ENCODE data around the gene KDM4C.

The KDM4C gene

DNA sequence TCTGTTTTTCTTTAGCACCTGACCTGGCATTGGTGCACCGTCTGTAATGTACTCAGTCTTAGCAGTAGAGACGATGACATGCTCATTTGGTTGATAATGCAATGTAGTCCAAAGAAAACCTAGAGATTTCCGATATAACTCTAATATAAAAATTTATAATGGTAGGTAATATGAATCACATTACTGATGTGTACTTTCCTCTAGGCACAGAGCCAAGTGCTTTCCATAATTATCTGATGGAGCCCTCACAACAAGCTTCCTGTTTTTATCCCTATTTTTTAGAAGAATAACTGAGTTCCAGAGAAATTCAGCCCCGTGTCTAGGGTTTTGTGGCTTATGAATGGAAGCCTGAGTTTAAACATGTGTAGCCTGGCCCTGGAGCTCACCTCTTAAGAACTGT lies 53.7 kb downstream of the KDM4C start:
- DNase-seq = no peak

DNA sequence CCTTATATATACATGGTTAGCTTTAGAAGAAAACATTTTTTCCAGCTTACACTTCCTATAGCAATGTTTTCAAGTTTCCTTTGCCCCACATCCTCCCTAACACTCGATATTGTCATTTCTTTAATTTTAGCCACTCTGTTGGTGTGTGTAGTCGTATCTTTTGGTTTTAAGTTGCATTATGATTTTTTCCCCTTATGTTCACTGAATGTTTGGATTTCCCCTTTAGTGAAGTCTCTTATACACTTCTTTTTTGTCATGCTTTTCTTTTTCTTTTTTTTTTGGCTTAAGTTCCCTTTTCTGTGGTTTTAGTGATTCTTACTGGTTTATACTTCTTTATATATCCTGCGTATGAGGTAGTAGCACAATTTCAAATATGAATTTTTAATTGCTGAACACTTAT lies 58.8 kb downstream of the KDM4C start:
- no peak for DNase-seq

DNA sequence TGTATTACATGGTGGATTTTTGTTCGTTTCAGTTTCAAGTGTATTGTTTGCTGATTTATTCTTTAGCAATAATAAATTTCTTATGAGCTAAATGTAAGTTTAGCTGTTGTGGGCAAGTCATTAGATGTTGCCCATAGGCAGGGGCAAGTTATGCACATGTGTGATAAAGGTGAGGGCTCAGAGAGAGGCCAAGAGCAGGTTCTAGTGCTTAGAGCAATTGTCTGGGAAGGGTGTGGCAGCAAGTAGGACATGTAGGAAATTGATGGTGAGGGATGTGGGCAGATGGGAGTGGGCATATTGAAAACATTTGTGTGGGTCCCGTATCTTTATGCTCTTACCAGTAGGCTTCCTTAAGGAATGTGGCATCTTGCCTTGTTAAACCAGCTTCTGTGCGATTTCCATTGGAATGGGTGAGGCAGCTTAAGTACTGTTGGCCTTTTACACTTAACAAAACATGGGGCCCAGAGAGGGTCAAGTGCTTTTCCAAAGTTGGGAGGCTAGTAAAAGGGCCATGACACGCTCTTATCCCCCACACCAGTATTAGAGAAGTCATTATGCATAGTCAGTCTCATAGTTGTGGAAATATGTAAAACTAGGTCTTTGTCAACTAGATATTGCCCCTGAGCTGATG lies 60.6 kb downstream of the KDM4C start:
- no peak for DNase-seq

DNA sequence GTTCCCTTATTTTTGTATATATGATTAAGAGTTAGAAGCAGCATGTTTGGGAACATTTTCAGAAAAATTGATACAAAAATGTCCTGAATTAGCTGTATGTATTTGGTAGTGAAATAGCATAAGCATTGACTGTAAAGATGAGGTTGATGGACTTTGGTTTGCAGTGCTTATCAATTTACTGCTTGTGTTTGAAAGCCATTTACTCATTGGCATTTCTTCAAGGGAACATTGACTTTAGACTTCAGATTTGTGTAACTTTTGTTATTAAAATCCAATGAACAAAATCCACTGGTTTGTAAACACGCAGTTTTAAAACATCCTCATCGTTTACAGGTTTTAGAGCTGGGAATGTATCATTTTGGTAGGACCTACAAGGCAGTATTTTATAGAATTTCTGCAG lies 61.3 kb downstream of the KDM4C start:
- DNase-seq = no peak

DNA sequence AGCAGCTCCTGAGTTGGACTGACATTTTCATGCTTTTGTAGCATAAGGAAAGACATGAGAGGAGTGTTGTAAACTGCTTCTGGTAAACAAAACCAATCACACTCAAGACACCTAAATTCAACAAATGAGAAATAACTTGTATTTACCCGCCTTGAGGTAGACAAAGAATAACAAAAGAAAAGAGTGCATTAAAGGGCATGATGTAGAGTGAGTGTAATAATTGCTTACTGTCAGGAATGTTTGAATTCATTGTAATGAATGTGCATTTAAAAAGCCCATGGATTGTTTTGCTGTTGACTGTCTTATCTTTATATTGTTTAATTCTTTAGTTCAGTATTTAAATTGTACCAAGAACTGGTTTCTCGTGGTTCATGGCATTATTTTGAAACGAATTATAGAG lies 61.8 kb downstream of the KDM4C start:
- DNase-seq = no peak

DNA sequence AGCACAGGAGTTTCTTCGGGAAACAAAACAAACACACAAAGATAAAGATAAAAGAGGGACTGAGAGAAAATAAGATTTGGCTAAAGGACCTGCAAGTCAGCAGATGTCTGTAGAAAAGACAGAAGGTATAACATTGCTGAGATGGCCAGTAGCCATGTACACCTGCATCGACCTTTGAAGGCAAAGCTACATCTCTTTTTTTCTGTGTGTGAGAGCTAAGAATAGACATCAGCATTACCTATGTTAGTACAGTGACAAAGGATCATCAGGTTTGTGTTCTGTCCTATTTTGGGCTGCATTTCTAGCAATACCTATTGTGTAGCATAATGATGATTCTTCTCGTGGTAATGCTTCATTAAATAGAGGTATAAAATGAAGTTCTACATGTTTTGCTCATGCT lies 64.9 kb downstream of the KDM4C start:
- DNase-seq = no peak

DNA sequence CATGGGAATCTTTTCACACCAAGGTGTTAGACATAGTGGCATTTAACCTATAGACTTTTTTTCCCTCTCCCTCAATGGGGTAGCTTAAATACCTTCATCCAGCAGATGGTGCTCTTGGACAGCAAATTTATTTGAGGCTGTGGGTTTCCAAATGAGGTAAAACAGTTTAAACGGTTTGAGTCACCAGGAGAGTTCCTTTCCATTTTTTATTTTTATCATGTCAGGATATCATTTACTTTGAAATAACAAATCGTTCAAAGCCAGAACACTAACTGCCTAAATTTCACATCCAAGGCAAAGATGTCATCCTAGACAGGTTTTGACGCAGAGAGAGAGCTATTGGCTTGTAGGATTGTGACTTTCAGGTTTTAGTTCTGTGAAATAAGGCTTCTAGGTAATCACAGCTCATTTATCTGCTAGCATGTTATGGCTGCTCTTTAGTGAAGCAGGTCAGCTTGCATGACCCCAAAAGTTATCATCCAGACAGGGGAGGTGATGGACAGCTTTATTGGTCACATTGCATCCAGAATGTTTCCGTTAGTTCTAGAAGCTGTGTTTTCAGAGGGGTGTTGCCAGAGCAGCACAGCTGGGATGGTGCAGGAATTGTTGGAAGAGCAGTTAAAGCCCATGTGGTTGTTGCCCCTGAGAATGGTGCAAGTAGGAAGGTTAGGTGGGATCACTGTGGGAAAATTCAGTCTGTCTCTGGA lies 69.8 kb downstream of the KDM4C start:
- peak; percentile 12 for DNase-seq

DNA sequence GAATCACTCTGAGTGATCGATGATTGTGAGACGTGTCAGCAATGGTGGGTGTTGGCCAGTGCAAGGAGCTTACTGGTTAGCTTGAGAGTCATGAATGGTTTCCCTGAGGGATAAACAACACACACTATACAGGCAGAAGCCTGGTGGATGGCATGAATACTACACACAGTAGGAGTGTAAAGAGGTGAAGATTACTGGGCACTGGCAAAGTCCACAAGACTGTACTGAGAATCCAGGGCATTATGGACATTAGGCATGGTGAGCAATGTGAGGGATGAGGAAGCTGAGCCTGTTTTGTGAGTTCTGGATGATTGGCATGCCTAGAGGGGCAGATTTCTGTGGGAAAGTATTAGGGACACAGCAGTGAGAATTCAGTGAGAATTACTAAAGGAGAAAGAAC lies 71.3 kb downstream of the KDM4C start:
- no peak for DNase-seq

DNA sequence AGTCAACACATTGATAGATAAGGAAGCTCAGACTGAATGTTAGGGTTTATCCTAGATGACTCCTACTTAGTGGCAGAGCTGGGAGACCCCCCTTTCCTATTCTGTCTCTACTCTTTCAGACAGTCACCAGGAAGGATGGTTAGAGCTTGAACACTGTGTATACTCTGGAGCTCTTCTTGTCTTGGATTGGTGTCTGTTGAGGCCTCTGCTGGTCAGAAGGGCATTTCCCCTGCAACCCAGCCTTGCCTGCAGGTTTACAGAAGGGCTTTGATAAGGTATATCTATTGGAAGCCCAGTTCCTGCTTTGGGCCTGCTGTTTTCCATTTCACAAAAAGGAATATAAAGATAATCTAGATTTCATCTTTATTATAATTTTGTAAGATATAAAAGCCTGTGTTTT lies 71.8 kb downstream of the KDM4C start:
- no peak for DNase-seq

DNA sequence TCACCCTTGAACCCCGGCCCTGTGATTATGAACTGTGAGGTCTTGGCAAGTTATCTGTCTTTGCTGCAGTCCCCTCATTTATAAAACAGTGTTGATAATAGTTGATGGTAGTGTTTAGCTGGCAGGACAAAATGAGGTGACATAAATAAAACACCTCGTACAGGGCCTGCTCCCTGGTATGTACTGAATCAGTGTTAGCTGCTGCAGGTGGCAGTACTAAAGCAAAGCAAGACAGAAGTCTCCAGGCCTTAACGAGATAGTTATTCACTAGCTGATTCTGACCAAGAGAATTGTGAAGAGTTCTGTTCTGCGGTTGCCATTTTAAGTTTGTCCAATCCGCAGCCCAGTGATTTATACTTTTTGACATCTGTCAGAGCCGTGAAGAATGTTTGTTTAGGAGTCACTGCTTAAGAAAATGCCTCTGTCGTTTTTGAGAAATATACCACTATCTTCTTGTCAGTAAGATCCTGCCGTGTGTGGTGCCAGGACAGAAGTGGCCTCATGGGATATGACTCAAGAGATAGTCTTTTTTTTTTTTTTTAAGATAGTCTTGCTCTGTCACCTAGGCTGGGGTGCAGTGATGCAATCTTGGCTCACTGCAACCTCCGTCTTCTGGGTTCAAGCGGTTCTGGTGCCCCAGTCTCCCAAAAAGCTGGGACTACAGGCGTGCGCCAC lies 75.9 kb downstream of the KDM4C start:
- DNase-seq = no peak

DNA sequence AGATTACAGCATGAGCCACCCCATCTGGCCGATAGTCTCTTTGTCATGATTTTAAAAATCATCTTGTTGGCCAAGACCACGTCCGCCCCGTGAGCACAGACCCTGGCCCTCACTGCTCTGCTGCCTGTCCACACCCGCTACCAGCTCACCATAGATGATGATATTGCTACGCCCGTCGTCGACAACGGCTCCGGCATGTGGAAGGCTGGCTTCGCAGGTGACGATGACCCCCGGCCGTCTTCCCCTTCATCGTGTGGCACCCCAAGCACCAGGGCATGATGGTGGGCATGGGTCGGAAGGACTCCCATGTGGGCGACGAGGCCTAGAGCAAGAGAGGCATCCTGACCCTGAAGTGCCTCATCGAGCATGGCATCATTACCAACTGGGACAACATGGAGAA lies 76.5 kb downstream of the KDM4C start:
- DNase-seq = no peak

DNA sequence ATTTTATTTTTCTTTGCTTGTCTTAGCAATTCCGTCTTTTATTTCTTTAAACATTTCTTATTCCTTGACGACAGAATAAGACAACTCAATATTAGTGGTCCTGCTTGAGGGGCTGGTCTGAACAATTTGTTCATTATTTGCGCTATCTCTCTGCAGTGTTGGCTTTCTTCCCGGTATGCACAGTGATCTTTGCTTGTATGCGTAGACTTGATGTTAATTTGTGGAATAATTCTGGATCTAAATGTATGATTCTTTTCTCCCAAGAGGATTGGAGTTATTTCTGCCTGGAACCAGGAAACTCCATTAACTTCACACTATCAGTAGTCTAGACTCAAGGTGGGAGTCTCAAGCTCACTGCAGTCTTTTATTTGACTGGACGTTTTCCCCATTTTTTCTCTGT lies 80.4 kb downstream of the KDM4C start:
- DNase-seq = no peak

DNA sequence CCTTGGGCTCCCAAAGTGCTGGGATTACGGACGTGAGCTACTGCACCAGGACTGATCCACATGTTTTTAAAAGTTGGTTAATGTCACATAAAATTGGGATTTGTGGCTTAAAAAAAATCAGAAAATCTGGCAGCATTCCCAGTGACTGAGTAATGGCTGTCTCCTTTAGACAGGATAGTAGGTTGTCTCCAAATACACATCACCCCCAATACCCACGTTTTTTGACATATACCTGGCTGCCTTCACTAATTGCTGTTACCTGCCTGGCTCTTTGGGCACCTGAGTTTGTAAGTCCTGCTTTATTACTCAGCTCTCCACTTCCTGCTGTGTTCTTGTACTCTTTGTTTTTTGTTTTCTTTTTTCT lies 84.8 kb downstream of the KDM4C start:
- DNase-seq = no peak

DNA sequence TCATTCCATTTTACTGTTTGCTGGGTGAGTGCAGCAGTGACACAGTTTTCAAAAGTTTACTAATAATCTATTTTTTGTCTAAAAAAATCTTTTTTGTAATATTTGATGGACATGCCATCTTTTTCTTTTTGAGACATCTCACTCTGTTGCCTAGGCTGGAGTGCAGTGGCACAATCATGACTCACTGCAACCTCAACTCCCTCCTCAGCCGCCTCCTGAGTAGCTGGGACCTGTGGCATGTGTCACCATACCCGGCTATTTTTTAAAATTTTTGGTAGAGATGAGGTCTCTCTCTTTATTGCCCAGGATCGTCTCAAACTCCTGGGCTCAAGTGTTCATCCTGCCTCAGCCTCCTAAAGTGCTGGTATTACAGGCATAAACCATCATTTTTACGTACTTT lies 86.0 kb downstream of the KDM4C start:
- no peak for DNase-seq

DNA sequence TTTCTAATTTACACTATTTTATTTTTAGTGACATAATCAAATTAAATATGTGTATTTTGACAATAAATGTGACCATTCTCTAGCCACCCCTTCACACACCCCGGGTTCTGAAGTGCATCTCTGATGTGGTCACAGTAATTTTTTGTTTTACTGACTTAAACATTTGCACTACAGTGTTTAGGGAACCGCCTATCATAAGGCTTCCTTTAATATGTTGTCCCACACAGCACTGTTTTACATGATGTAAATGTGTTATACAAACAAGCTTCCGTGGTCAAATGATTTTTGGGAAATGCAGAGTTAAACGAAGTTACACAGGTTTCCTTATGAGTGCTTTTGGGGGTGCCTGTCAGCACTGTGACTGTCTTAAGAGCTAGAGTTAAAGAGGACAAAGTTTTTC lies 86.5 kb downstream of the KDM4C start:
- DNase-seq = no peak

DNA sequence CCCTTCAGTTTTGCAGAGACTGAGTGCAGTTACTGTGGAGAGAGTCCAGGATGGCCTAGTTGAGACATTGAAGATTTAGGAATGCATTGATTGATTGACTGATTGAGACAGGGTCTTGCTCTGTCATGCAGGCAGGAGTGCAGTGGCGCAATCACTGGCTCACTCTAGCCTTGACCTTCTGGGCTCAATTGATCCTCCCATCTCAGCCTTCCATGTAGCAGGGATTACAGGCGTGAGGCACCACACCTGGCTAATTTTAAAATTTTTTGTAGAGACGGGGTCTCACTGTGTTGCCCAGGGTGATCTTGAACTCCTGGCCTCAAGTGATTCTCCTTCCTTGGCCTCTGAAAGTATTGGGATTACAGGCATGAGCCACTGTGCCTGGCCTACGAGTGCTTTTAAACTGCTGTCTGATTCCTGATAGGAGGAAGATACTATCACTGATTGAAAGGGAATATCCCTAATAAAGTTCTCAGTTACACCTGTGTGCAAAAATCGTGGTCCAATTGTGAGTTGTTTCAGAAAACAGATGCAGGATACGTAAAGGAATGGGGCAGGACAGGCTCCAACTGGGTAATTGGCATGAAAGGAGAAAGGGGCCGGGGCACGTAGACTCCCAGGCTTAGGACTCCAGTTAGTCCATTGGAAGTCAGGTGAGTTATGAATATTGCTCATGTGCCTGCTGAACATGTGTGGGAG lies 87.5 kb downstream of the KDM4C start:
- no peak for DNase-seq

DNA sequence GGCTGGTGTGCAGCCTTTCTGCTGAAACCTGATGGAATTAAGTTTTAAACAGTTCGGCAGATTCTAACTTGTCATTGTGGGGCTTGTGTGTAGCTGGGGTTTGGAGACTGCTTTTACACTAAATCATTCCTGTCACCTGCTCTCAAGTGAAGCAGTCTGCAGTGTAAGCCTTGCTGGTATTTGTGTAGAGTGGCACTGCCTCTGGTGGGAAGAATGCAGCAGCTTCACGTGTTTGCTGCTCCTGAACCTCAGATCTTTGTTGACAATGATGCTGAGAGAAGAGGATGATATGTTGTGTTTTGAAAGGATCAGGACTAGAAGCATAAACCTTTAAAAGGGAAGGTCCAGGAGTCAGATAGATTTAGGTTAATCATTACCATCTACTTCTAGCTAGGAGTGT lies 88.1 kb downstream of the KDM4C start:
- DNase-seq = no peak

DNA sequence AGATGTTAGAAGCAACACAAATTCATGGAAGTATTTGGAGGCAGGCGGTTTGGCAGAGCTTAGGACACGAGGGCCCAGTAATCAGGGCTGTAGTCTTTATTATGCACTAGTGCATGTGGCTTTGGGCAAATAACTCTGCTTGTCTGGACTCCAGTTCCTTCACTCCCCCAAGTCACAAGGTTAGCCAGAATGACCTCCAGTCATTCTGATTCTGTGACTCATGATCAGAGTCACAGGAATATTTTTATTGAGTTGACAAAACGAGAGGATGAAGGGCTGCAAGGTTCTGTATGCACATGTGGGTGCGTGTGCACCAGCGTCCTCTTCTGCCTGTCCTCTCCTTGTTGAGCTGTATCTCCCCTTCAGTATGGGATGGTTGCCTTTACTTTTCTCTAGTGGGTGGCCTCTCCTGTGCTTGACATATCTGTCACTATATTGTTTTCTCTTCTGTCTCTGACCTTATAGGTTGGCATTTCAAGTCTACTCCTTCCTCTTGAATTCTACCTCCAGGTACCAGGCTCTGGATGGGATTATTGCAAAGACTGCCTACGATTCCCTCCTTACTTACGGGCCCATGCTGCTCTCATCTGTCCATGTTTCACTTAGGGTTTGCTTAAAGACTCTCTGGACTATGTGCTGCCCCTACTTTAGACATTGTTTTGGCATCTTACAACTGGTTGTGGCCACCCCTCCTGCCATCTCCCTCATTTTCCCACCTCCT lies 94.6 kb downstream of the KDM4C start:
- no peak for DNase-seq

DNA sequence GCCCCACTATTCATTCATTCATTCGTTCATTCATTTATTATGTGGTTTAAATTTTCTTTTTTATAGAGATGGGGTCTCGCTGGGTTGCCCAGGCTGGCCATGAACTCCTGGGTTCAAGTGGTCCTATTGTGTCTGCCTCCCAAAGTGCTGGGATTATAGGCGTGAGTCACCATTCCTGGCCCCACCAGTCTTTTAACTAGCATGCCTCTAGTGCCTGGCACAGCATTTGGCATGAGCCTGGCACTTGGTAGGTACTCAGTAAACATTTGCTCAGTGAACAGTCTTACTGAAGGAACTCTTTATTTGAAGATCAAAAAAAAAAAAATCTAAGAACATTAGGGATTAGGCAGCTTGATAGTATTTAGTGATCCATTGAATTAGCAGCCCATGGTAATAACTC lies 98.1 kb downstream of the KDM4C start:
- DNase-seq = no peak

DNA sequence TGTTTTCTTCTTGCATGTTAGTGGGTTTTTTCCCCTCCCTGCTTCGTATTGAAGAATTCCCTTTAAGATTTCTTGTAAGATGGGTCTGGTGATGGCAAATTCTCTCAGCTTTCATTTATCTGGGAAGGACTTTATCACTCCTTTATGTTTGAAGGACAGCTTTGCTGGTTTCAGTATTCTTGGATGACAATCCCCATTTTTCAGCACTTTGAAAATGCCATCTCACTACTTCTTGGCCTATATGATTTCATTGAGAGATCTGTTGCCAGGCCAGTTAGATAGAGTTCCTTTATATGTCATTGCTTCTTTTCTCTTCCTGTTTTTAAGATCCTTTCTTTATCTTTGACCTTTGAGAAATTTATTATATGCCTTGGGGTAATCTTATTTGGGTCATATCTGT lies 106.3 kb downstream of the KDM4C start:
- DNase-seq = no peak

DNA sequence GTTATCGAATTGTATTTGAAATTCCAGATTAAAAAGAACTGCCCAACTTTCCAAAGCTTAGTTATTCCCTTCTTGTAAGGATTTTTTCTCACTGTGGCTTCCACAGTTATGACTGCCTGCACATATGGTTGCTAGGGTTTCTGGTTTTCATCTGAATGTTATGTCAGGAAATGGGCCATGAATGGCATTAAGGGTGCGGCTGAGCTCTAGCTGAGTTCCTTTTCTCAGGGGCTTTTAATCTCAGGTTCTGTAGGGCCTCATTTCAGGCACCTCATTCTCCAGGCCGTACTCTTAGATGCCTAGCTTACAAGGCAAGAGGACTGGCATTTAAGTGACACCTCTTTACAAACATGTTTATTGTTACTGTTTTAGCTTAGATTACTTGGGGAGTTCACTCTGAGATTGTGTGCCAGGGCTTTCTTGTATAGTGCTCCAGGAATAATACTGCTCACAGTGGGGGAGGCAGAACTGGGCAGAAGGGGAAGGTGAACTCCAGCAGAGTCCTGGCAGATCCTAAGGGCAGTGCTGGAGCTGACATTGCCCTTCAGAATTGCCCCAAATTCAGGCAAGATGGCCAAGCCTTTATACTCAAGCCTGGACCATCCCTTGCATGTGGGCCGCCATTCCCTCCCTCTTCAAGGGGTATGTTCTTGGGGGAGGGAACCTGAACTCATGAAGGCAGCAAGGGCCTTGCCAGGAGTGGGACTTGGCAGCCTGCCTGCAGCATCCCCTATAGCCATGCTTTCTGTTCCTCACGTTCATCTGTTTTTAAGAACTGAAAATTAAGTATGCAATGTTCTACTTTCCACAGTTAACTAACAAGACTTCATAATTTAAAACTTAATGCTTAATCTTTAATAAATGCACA lies 111.5 kb downstream of the KDM4C start:
- DNase-seq = no peak

DNA sequence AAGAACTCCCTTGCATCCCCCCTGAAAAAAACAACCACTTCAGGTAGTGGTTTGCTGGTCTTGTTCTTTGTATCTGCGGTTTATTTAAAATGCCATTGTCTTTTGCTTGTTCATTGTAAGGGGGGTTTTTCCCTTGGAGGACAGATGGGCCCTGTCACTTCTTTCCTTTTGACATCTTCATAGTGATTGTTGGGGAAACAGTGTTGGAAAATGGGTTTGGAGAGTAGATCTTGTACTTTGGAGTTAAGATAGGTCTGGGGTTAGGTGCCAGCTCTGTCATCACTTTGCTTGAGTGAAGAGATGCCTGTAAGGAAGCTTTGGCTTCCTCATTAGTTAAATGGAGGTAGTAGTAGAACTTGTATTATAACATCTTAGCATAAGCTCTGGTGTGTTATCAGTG lies 112.4 kb downstream of the KDM4C start:
- no peak for DNase-seq

Measured in activated CD4-positive, alpha-beta T cell treated with anti-CD3 and anti-CD28 coated beads, Interleukin-2, amount 50 U/mL, for 1 hour (primary cell).